Measurements from ENCODE around the gene SPIB.
A peak's percentile ranks its signal among the peaks of the same experiment; 100 is the strongest.
"Not testable (repeated sequence)": the region's sequence is repeated elsewhere in the genome, so short reads cannot be mapped to it uniquely, and the experiment has no call there.

Gene SPIB

DNA sequence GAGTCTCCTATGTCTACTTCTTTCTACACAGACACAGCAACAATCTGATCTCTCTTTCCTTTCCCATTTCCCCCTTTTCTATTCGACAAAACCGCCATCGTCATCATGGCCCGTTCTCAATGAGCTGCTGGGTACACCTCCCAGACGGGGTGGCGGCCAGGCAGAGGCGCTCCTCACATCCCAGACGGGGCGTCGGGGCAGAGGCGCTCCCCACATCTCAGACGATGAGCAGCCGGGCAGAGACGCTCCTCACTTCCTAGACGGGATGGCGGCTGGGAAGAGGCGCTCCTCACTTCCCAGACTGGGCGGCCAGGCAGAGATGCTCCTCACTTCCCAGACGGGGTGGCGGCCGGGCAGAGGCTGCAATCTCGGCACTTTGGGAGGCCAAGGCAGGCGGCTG is 27.8 kb upstream of the SPIB start:
- DNase-seq (ENCODE audit: low read depth): not testable (repeated sequence)

DNA sequence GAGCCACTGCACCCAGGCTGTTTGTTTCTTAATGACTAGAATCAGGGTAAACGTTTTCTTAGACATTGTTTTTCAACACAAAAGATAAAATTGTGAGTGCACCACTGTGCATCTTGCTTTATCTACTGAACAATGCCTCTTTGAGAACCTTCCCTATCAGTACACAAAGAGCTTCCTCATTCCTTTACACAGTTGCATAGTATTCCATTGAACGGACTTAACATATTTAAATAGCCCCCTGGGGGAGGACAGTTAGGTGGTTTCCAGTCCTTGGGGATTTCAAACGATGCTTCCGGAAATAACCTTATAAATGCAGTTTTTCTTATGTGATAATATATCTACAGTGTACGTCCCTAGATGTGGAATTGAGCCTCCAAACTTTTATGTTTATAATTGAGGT is 26.0 kb upstream of the SPIB start:
- no peak for DNase-seq (ENCODE audit: low read depth)

DNA sequence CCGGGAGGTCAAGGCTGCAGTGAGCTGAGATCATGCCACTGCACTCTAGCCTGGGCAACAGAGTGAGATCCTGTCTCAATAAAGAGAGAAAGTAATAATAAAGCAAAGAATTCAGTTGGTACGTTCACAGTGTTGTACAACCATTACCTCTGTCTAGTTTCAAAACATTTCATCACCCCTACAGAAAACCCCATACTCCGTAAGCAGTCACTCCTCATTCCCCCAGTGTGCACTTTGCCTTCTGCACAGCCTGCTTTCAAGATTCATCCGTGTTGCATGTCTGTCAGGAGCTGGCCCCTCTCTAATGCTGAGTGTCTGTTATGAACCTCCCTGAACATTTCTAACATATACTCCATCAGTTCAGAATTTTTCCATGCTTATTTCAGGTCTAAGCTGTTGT is 25.1 kb upstream of the SPIB start:
- DNase-seq (ENCODE audit: low read depth): no peak

DNA sequence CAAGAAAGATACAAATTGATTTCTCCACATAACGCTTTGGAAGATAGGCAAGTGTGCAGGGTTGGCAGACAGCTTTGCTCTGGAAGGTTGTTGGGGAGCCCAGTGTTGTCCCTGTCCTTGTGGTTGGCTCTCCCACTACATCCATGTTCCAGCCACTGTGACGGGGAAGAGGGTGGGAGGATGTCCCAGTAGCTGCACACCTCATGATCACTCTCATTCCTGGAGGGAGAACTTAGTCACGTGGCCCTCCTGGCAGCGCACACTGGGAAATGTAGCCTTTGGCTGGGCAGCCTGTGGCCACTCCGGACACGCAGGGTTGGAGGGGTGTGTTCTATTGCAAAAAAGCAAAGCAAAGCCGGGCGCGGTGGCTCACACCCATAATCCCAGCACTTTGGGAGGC is 24.7 kb upstream of the SPIB start:
- DNase-seq (ENCODE audit: low read depth): no peak

DNA sequence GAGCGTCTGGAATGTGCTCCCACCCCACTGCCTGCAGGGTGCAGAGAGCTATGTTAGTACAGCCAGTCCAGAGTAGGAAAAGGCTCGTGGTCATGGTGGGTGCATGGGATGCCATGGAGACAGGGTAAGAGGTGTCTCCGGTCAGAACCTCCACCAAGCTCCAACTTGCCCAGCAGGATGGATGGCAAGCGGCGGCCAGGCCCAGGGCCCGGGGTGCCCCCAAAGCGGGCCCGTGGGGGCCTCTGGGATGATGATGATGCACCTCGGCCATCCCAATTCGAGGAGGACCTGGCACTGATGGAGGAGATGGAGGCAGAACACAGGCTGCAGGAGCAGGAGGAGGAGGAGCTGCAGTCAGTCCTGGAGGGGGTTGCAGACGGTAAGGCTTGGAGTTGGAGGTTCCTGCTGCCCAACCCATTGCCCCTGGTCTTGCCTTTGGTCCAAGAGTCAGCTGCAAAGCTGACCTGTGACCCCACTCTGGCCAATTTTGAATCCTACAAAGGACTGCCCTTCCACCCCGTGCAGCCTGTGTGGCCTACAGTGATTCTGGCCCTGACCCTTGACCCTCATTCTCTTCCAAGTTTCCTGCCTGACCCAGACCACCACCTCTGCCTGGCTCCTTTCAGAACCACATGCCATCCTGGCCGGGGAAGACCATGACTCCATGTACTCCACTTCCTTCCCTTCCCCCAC is 19.9 kb upstream of the SPIB start:
- DNase-seq (ENCODE audit: low read depth): no peak

DNA sequence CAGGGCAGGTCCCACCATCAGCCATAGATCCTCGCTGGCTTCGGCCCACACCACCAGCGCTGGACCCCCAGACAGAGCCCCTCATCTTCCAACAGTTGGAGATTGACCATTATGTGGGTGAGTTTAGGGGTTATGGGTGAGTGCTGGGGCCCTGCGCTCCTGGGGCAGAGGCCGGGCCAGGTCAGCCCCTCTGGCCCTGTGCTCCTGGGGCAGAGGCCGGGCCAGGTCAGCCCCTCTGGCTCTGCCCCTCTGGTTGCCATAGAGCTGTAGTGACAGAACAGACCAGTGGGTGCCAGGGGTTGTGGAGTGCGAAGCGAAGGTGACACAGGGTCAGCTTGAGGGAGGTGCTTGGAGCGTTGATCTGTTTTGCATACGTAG is 19.4 kb upstream of the SPIB start:
- no peak for DNase-seq (ENCODE audit: low read depth)

DNA sequence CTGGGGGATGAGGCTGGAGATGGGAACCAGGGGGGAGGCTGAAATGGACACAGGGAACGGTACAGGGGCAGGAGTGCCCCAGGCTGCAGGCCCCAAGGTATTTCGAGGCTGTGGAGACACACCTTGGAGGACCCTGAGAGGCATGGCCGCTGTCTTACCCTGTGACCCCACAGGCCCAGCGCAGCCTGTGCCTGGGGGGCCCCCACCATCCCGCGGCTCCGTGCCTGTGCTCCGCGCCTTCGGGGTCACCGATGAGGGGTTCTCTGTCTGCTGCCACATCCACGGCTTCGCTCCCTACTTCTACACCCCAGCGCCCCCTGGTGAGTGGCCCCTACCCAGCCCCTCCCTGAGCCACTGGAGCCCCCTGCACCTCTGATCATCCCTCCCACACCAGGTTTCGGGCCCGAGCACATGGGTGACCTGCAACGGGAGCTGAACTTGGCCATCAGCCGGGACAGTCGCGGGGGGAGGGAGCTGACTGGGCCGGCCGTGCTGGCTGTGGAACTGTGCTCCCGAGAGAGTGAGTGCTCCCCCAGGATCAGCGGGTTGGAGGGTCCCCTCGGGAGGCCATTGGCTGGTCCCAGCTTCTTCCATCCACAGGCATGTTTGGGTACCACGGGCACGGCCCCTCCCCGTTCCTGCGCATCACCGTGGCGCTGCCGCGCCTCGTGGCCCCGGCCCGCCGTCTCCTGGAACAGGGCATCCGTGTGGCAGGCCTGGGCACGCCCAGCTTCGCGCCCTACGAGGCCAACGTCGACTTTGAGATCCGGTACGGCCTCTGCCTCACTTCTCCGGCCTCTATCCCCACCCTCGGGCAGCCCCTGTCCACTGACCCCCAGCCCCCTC is 16.9 kb upstream of the SPIB start:
- DNase-seq (ENCODE audit: low read depth): no peak

DNA sequence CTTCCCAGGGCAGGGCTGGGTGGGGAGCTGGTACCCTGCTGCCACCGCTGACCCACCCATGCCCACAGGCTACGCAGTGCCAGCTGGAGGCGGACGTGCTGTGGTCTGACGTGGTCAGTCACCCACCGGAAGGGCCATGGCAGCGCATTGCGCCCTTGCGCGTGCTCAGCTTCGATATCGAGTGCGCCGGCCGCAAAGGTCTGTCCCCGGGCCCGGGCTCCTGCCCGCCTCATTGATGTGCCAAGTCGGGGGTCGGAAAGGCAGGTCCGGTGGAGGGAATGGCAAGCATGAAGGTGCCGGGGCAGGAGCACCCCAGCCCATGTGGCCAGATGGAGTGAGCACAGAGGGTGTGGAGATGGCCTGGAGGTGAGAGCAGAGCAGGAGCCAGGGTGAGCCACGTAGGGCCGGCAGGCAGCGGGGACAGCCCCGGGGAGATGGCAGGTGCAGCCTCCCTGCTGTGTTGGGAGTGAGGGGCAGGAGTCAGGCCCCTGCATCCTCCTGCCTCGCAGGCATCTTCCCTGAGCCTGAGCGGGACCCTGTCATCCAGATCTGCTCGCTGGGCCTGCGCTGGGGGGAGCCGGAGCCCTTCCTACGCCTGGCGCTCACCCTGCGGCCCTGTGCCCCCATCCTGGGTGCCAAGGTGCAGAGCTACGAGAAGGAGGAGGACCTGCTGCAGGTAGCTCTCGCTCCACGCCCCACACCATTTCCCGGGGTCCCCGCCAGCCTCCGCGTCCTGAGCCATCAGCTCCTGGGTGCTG is 16.0 kb upstream of the SPIB start:
- DNase-seq (ENCODE audit: low read depth): no peak

DNA sequence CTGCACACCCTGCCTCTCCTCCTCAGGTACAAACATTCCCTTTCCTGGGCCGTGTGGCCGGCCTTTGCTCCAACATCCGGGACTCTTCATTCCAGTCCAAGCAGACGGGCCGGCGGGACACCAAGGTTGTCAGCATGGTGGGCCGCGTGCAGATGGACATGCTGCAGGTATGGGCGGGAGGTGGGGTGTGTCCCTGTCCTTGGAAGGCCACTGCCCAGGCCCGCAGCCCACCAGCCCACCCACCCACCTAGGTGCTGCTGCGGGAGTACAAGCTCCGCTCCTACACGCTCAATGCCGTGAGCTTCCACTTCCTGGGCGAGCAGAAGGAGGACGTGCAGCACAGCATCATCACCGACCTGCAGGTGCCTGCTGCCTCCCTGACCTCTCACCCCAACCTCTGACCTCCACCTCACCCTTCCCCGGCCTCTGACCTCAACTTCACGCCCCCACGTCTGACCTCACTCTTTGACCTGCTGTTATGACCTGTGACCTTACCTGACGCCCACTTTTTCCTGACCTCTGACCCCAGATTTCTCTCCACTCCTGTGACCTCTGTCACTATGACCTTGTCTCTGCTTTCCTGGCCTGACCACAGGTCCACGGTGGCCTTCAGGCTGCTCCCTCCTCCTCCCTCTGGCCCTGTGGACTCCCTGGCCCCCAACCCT is 12.4 kb upstream of the SPIB start:
- DNase-seq (ENCODE audit: low read depth): no peak

DNA sequence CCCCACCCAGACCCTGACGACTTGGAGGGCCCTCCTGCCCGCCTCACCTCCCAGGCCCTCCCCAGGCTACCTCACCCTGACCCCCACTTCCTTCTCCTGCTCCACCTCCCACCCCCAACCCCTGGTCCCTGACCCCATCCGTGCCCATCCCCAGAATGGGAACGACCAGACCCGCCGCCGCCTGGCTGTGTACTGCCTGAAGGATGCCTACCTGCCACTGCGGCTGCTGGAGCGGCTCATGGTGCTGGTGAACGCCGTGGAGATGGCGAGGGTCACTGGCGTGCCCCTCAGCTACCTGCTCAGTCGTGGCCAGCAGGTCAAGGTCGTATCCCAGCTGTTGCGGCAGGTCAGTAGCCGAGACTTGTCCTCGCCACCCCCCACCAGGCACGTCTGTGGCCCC is 11.9 kb upstream of the SPIB start:
- DNase-seq (ENCODE audit: low read depth): no peak

DNA sequence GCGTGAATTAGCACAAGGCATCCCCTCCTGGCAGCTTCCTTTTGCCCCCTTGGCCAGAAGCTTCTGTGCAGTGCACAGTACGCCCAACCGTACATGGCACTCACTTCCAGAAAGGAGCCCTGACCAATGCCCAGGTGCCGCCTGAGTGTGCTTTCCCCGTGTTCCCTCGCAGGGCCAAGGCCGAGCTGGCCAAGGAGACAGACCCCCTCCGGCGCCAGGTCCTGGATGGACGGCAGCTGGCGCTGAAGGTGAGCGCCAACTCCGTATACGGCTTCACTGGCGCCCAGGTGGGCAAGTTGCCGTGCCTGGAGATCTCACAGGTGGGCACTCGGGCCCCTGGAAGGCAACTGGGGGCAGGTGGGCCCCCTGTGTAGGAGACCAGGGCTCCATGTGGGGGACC is 9.4 kb upstream of the SPIB start:
- DNase-seq (ENCODE audit: low read depth): no peak

DNA sequence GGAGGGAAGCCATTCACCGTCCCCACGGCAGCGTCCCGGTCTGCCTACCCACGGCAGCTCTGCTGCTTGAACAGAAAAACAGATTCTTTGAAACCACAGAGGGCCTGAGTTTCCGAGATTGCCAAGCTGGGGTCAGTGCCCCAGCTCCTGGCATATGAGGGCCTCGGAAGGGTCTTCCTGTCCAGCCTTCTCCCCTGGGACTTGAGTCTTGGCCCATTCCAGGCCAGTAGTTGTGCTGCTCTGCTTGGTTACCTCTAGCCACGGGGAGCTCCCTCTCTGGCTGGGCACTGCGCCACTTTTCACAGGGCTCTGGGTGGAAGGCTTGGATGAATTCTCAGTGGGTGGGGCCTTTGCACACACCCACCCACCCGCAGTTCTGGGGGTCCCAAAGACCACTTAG is 8.6 kb upstream of the SPIB start:
- no peak for DNase-seq (ENCODE audit: low read depth)

DNA sequence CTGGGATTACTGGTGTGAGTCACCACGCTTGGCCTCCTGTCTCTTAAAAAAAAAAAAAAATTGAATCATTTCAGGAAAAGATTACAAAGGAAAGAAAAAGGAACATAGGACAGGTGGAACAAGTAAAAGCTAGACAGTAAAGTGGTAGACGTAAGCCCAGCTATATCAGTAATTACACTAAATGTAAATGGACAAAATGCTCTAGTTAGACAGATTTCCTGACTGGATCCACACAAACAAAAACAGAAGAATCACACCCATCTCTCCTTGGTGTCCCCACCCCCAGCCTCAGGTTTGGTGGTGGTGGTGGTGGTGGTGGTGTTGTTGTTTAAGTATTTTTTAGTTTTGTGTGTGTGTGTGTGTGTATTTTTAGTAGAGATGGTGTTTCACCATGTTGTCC is 6.3 kb upstream of the SPIB start:
- no peak for DNase-seq (ENCODE audit: low read depth)

DNA sequence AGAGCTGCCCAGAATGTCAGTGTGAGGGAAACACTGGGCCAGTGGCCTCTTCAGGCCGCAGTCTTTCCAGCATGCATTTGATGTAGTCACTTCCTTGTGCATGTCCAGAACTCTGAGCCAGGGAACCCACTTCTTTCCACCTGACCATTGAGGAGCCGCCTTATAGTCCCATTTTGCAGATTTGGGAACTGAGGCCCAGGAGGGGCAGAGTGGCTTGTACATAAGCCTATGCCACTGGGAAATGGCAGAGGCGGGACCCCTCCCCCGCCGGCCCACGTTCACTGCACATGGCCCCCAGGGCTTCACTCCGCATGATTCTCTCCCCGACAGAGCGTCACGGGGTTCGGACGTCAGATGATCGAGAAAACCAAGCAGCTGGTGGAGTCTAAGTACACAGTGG is 5.6 kb upstream of the SPIB start:
- no peak for DNase-seq (ENCODE audit: low read depth)

DNA sequence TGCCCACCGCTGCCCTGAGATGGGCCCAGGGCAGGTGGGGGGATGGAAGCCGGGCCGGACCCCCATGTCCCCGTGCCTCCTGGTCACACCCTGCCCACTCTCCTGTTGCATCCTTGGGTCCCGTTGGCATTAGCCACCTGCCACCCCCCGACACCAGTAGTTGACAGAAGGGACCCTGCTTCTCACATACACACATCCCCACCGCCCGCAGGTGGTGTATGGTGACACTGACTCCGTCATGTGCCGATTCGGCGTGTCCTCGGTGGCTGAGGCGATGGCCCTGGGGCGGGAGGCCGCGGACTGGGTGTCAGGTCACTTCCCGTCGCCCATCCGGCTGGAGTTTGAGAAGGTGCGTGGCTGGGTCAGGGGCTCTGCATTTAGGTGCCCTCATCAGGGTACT is 5.2 kb upstream of the SPIB start:
- no peak for DNase-seq (ENCODE audit: low read depth)

DNA sequence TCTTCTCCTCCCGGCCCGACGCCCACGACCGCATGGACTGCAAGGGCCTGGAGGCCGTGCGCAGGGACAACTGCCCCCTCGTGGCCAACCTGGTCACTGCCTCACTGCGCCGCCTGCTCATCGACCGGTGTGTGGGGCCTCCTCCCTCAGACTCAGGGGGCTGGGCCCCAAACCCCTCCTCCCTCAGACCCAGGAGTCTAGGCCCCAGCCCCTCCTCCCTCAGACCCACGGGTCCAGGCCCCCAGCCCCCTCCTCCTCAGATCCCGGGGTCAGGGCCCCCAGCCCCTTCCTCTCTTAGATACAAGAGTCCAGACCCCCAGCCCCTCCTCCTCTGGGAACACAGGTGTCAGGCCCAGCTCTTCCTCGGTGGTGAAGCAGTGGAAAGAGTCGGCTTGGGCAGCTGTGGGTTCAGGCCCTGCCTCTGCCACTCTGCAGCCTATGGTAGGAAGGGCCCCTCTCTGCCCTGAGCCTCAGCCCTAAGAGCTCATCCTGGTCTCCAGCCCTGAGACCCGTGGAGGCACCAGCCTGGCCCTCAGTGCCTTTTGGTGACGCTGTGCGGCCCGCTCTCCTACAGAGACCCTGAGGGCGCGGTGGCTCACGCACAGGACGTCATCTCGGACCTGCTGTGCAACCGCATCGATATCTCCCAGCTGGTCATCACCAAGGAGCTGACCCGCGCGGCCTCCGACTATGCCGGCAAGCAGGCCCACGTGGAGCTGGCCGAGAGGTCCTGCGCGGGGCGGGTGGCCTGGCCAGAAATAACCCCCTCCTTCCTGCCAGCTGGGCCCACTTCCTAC is 3.7 kb upstream of the SPIB start:
- peak; percentile 25 for DNase-seq (ENCODE audit: low read depth)

DNA sequence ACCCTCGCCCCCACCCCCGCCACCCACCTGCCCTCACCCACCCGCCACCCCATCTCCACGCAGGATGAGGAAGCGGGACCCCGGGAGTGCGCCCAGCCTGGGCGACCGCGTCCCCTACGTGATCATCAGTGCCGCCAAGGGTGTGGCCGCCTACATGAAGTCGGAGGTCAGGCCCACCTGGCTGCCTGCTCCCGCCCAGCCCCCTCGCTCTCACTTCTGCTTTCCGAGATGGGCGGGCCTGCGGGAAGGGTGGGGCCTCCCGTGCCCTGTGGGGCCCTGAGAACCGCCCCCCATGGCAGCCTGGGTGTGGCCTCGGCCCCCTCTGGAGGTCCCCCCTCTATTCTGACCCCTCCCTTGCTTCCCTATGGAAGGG is 3.1 kb upstream of the SPIB start:
- DNase-seq (ENCODE audit: low read depth): no peak

DNA sequence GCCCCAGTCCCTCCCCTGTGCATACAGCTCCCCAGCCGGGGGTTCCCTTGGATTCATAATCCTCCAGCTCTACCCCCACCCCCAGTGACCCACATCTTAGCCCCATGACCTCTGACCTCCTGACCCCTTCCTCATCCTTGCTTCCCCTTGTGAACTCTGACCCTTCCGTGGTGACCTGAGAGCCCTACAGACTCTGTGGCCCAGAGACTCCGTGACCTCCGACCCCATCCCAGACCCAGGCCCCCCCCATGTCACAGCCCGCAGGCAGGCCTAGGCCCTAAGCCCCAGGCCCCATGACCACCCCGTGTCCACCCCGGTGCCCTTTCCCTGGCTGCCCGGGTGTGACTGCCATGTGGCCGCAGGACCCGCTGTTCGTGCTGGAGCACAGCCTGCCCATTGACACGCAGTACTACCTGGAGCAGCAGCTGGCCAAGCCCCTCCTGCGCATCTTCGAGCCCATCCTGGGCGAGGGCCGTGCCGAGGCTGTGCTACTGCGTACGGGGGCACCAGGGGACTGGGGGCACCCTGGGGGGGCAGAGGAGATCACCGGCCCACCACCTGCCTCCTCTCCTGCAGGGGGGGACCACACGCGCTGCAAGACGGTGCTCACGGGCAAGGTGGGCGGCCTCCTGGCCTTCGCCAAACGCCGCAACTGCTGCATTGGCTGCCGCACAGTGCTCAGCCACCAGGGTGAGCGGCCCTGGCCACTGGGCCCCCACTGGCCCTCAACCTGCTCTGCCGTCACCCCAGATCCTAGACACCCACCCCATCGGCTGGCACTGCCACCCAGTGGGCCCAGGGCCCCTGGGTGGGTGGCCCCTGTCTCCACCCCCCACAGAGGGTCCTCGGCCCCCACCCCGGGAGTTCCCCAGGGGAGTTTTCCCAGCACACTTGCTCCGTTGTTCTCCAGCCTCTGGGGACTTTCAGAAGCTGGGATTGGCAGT is 2.4 kb upstream of the SPIB start:
- no peak for DNase-seq (ENCODE audit: low read depth)

DNA sequence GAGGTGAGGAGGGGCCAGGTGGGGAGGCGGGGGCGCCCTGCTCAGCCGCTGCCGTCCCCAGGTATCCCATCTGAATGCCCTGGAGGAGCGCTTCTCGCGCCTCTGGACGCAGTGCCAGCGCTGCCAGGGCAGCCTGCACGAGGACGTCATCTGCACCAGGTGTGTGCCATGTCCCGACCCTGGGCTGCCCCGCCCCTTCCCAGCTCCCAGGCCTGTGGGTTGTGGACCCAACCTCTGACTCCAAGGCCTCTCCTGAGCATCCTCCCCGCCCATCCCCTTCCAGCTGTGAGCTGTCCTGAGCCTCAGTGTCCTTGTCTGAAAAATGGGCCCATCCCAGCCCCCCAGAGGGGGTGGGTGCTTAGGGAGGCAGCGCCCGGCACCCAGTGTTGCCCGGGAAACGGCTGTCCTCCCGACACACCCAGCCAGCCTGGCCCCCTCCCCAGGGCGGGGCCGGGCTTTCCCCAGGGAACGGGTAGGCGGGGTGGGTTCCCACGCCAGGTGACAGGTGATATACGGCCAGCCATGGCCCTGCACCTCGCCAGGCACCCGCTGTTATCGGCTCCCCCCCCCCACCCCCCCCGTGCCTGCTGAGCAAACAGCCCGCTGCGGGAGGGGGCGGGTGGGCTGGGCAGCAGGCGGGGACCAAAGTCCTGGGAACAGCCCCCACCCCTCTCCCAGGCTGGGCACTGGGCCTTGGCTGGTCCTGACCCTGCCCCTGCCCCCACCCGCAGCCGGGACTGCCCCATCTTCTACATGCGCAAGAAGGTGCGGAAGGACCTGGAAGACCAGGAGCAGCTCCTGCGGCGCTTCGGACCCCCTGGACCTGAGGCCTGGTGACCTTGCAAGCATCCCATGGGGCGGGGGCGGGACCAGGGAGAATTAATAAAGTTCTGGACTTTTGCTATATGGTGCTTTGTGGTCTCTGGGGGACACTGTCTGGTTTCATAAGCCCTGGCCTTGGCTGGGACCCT is 1.3 kb upstream of the SPIB start:
- no peak for DNase-seq (ENCODE audit: low read depth)

Measured in T-helper 22 cell (primary cell).